SK-N-MC (cell line): ENCODE data around the gene CTPS1.

Experiments
- DNase-seq: peaks from one replicate; pipeline ENCODE4 v3.0.0-alpha.2; 2011; ENCODE audit warnings: low read depth, low spot score
- H3K27ac ChIP-seq: fragments of 200-600 bp; sonication (generic); 2 replicates; pipeline ENCODE4 v1.5.1; 2016; ENCODE audit warnings: mixed run types
- H3K36me3 ChIP-seq: fragments of 200-600 bp; sonication (generic); 2 replicates; pipeline ENCODE4 v1.6.1; 2017; ENCODE audit warnings: antibody characterized with exemption, low read length, mixed read lengths; ENCODE audit not compliant: insufficient read depth
- H3K4me3 ChIP-seq: fragments of 200-600 bp; sonication (generic); 2 replicates; pipeline ENCODE4 v1.5.1; 2016
- H3K9ac ChIP-seq: fragments of 200-600 bp; sonication (generic); 2 replicates; pipeline ENCODE4 v1.8.0; 2017; ENCODE audit warnings: mixed run types, mixed read lengths; ENCODE audit not compliant: insufficient read length
- H3K9me3 ChIP-seq: fragments of 200-600 bp; sonication (generic); 2 replicates; pipeline ENCODE4 v1.6.1; 2017; ENCODE audit warnings: low read depth, mild to moderate bottlenecking, antibody characterized with exemption, low read length, moderate library complexity, mixed read lengths
- EZH2 ChIP-seq: fragments of 200-600 bp; sonication (generic); IDR thresholded peaks from one replicate; pipeline ENCODE4 v1.6.1; 2017; ENCODE audit warnings: antibody characterized with exemption
- FOXP2 ChIP-seq: optimal IDR thresholded peaks from 2 replicates; pipeline ENCODE3; 2011; ENCODE audit warnings: mild to moderate bottlenecking, moderate library complexity; ENCODE audit not compliant: insufficient read depth; ENCODE audit errors: extremely low read length, control extremely low read depth
- POLR2AphosphoS5 ChIP-seq: IDR thresholded peaks from 2 replicates; pipeline ENCODE4 v1.6.1; 2012; ENCODE audit warnings: mild to moderate bottlenecking, low read depth, low read length, borderline replicate concordance

CTPS1 gene

GRCh38 chr1:41028034-41028642 is 48.6 kb downstream of the CTPS1 start:
- Histone ChIP-seq H3K27ac (no peak overlapping the region), H3K9me3 (no peaks in the 10 kb centered on the region), H3K9ac (no peak overlapping the region), H3K4me3 (no peak overlapping the region), H3K36me3 (peaks cover 26% of the 10 kb centered on the region)
- DNase-seq = no peak
- TF ChIP-seq EZH2 (no peak), POLR2AphosphoS5 (no peak), FOXP2 (no peak)

- TF ChIP-seq FOXP2 = no peak
- no peak for TF ChIP-seq EZH2
- no peak for TF ChIP-seq POLR2AphosphoS5
- H3K4me3 ChIP-seq = no peak overlapping the region
- H3K9ac ChIP-seq = no peak overlapping the region
- no peak for DNase-seq
- no peaks in the 10 kb centered on the region for H3K9me3 ChIP-seq
- no peak overlapping the region for H3K27ac ChIP-seq
- H3K36me3 ChIP-seq = peaks cover 48% of the 10 kb centered on the region
Measured at GRCh38 chr1:41030872-41031616, 51.5 kb downstream of the CTPS1 start.

- TF ChIP-seq EZH2 = no peak
- no peak for TF ChIP-seq POLR2AphosphoS5
- TF ChIP-seq FOXP2 = no peak
- no peak overlapping the region for H3K4me3 ChIP-seq
- DNase-seq = no peak
- H3K36me3 ChIP-seq = peaks cover 57% of the 10 kb centered on the region
- H3K9me3 ChIP-seq = no peaks in the 10 kb centered on the region
- no peak overlapping the region for H3K9ac ChIP-seq
- no peak overlapping the region for H3K27ac ChIP-seq
Measured at GRCh38 chr1:41032147-41032546, 52.7 kb downstream of the CTPS1 start.

- Histone ChIP-seq H3K9ac (no peak overlapping the region), H3K36me3 (peaks cover 52% of the 10 kb centered on the region), H3K9me3 (no peaks in the 10 kb centered on the region), H3K27ac (no peak overlapping the region), H3K4me3 (no peak overlapping the region)
- TF ChIP-seq EZH2 (no peak), POLR2AphosphoS5 (no peak), FOXP2 (no peak)
- no peak for DNase-seq
Measured at GRCh38 chr1:41033272-41033671, 53.8 kb downstream of the CTPS1 start.

GRCh38 chr1:41037116-41037903 is 57.8 kb downstream of the CTPS1 start:
- H3K36me3 ChIP-seq = peaks cover 50% of the 10 kb centered on the region

GRCh38 chr1:41038110-41038509 is 58.6 kb downstream of the CTPS1 start:
- H3K36me3 ChIP-seq = peaks cover 46% of the 10 kb centered on the region
- H3K27ac ChIP-seq = no peak overlapping the region
- H3K4me3 ChIP-seq = no peak overlapping the region
- no peaks in the 10 kb centered on the region for H3K9me3 ChIP-seq
- DNase-seq = no peak
- no peak overlapping the region for H3K9ac ChIP-seq
- no peak for TF ChIP-seq EZH2
- no peak for TF ChIP-seq POLR2AphosphoS5
- no peak for TF ChIP-seq FOXP2

More at GRCh38 chr1:41037116-41037903, 57.8 kb downstream of the CTPS1 start:
- Histone ChIP-seq H3K4me3 (no peak overlapping the region), H3K27ac (no peak overlapping the region), H3K9ac (no peak overlapping the region), H3K9me3 (no peaks in the 10 kb centered on the region)
- no peak for TF ChIP-seq POLR2AphosphoS5
- no peak for TF ChIP-seq FOXP2
- TF ChIP-seq EZH2 = no peak
- DNase-seq = no peak

GRCh38 chr1:41041614-41042270 is 62.2 kb downstream of the CTPS1 start:
- no peak overlapping the region for H3K9ac ChIP-seq
- TF ChIP-seq EZH2 = no peak
- no peak for TF ChIP-seq POLR2AphosphoS5
- TF ChIP-seq FOXP2 = no peak
- H3K4me3 ChIP-seq = no peak overlapping the region
- no peak overlapping the region for H3K27ac ChIP-seq
- peaks cover 39% of the 10 kb centered on the region; the same call in 1 of the 2 replicates for H3K36me3 ChIP-seq
- no peak for DNase-seq
- H3K9me3 ChIP-seq = no peaks in the 10 kb centered on the region

- no peak overlapping the region for H3K27ac ChIP-seq
- H3K4me3 ChIP-seq = no peak overlapping the region
- peaks cover 42% of the 10 kb centered on the region; the same call in 1 of the 2 replicates for H3K36me3 ChIP-seq
- DNase-seq = no peak
- no peaks in the 10 kb centered on the region for H3K9me3 ChIP-seq
- no peak overlapping the region for H3K9ac ChIP-seq
- TF ChIP-seq EZH2 = no peak
- no peak for TF ChIP-seq POLR2AphosphoS5
- no peak for TF ChIP-seq FOXP2
Measured at GRCh38 chr1:41044187-41044586, 64.7 kb downstream of the CTPS1 start.
